Vagina (tissue), 2 donors: ENCODE measurements around the gene SNRPF. TPM values are rescaled to one million over a fixed set of nuclear protein-coding genes. Genes with fewer than 3 reads are reported as not detected.

Experiments
- DNase-seq, 2 donors: peaks; one replicate each; pipeline ENCODE4 v3.0.0-alpha.2; 2017; ENCODE audit errors: extremely low spot score in 2 of 2
- H3K27ac ChIP-seq: fragments of 200-600 bp; sonication (generic); one replicate; pipeline ENCODE4 v1.5.1; 2019
- H3K27me3 ChIP-seq: fragments of 200-600 bp; sonication (generic); one replicate; pipeline ENCODE4 v1.5.1; 2019
- H3K36me3 ChIP-seq, 2 donors: fragments of 200-600 bp; sonication (generic); one replicate each; pipeline ENCODE4 v1.5.1; 2017 to 2019
- H3K4me1 ChIP-seq: fragments of 200-600 bp; sonication (generic); one replicate; pipeline ENCODE4 v1.5.1; 2019
- H3K4me3 ChIP-seq, 2 donors: fragments of 200-600 bp; sonication (generic); 1 replicate in 1 of 2; 2 replicates in 1 of 2; pipeline ENCODE4 v1.5.1; 2016 to 2019
- H3K9me3 ChIP-seq: fragments of 200-600 bp; sonication (generic); one replicate; pipeline ENCODE4 v1.5.1; 2019
- POLR2A ChIP-seq, 2 donors: fragments of 450-650 bp; IDR thresholded peaks; one replicate each; pipeline ENCODE4 v1.6.1; 2017; ENCODE audit warnings: antibody characterized with exemption in 2 of 2, mild to moderate bottlenecking in 2 of 2, moderate library complexity in 2 of 2
- POLR2AphosphoS5 ChIP-seq, 2 donors: sonication (generic); formaldehyde crosslinking; IDR thresholded peaks; one replicate each; pipeline ENCODE4 v1.9.0; 2017; ENCODE audit warnings: antibody characterized with exemption in 2 of 2, mild to moderate bottlenecking in 2 of 2, low read depth in 1 of 2; ENCODE audit not compliant: insufficient read depth in 1 of 2
- intact Hi-C: fragments of 100-400 bp; cut with DNase I; formaldehyde crosslinking; loops from one replicate; pipeline ENCODE4 v1.15.1; 2023
- total RNA-seq: library from RNA; depleted of rRNA; stranded (reverse); fragments of >200 nt; gene quantifications from one replicate; pipeline ENCODE4 v1.2.3, GENCODE V29; 2016
- TF ChIP-seq, protein P1 (sequence below), 3 experiments: fragments of 450-650 bp in 2 of 3; fragments of 200-600 bp in 1 of 3; sonication (generic) in 1 of 3; IDR thresholded peaks; one replicate each; pipeline ENCODE4 v1.5.1; 2017 to 2019; ENCODE audit warnings: antibody characterized with exemption in 3 of 3, mild to moderate bottlenecking in 2 of 3, moderate library complexity in 2 of 3

SNRPF gene
- total RNA-seq, 1 donor from 2014 or later: 4.9 TPM

DNA sequence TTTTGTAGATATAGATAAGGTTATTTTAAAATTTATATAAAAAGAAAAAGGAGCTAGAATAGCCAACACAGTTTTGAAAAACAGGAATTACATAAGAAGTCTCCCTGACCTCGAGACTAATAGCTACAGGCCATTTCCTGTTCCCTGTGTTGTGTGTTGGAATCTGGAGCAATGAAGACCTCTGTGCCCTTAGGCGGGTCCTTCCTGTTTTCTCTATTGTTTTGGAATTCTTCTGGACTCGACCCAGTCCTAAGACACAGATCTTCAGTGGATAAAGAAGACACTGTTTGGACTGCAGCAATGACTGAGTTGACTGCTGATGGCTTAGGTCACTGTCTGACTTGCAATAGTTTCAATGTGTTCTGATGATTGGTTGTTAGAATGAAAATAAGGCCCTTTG is 26.2 kb downstream of the SNRPF start:
- no peaks in the 10 kb centered on the region for H3K9me3 ChIP-seq
- DNase-seq: no peak
- H3K27me3 ChIP-seq: no peaks in the 10 kb centered on the region
- H3K4me1 ChIP-seq: no peaks in the 10 kb centered on the region
- H3K36me3 ChIP-seq: no peaks in the 10 kb centered on the region
- intact Hi-C loops: no loop called here
- H3K27ac ChIP-seq: no peak overlapping the region
- peak in 1 of 2 donors; percentile 37 for TF ChIP-seq POLR2AphosphoS5 (IDR thresholded peaks at IDR 0.05; ENCODE audit: insufficient read depth in 1 of 2, low read depth in 1 of 2)
- TF ChIP-seq, protein P1, sequence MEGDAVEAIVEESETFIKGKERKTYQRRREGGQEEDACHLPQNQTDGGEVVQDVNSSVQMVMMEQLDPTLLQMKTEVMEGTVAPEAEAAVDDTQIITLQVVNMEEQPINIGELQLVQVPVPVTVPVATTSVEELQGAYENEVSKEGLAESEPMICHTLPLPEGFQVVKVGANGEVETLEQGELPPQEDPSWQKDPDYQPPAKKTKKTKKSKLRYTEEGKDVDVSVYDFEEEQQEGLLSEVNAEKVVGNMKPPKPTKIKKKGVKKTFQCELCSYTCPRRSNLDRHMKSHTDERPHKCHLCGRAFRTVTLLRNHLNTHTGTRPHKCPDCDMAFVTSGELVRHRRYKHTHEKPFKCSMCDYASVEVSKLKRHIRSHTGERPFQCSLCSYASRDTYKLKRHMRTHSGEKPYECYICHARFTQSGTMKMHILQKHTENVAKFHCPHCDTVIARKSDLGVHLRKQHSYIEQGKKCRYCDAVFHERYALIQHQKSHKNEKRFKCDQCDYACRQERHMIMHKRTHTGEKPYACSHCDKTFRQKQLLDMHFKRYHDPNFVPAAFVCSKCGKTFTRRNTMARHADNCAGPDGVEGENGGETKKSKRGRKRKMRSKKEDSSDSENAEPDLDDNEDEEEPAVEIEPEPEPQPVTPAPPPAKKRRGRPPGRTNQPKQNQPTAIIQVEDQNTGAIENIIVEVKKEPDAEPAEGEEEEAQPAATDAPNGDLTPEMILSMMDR (IDR thresholded peaks at IDR 0.05): no peak
- no peak overlapping the region for H3K4me3 ChIP-seq

DNA sequence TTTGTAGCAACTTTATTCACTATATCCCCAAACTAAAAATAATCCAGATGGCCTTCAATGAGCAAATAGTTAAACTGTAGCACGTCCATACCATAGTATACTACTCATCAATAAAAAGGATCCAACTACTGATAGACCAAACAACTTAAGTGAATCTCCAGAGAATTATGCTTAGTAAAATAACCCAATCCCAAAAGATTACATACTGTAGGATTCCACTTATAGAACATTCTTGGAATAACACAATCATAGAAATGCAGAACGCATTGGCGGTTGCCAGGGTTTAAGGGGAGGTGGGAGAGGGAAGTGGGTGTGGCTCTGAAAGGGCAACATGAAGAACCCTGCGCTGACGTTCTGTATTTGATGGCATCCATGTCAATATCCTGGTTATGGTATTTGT is 28.6 kb downstream of the SNRPF start:
- Histone ChIP-seq H3K27ac (no peak overlapping the region), H3K36me3 (no peaks in the 10 kb centered on the region), H3K4me1 (no peaks in the 10 kb centered on the region), H3K9me3 (no peaks in the 10 kb centered on the region), H3K4me3 (no peak overlapping the region), H3K27me3 (no peaks in the 10 kb centered on the region)
- intact Hi-C loops: no loop called here
- no peak for DNase-seq
- TF ChIP-seq POLR2A (IDR thresholded peaks at IDR 0.05): no peak
- TF ChIP-seq POLR2AphosphoS5 (IDR thresholded peaks at IDR 0.05; ENCODE audit: insufficient read depth in 1 of 2, low read depth in 1 of 2): no peak
- TF ChIP-seq, protein P1 (IDR thresholded peaks at IDR 0.05): no peak

GRCh38 chr12:95890958-95891357 is 32.2 kb downstream of the SNRPF start:
- DNase-seq: no peak
- Histone ChIP-seq H3K36me3 (no peaks in the 10 kb centered on the region), H3K4me3 (no peak overlapping the region), H3K27me3 (no peaks in the 10 kb centered on the region), H3K9me3 (no peaks in the 10 kb centered on the region), H3K27ac (no peak overlapping the region), H3K4me1 (no peaks in the 10 kb centered on the region)
- intact Hi-C loops: no loop called here
- TF ChIP-seq, protein P1 (IDR thresholded peaks at IDR 0.05): no peak
- TF ChIP-seq POLR2AphosphoS5 (IDR thresholded peaks at IDR 0.05; ENCODE audit: insufficient read depth in 1 of 2, low read depth in 1 of 2): no peak
- TF ChIP-seq POLR2A (IDR thresholded peaks at IDR 0.05): no peak

GRCh38 chr12:95896846-95897245 is 38.1 kb downstream of the SNRPF start:
- no peaks in the 10 kb centered on the region for H3K36me3 ChIP-seq
- TF ChIP-seq, protein P1 (IDR thresholded peaks at IDR 0.05): no peak
- TF ChIP-seq POLR2A (IDR thresholded peaks at IDR 0.05): no peak
- no peak for TF ChIP-seq POLR2AphosphoS5 (IDR thresholded peaks at IDR 0.05; ENCODE audit: insufficient read depth in 1 of 2, low read depth in 1 of 2)
- intact Hi-C loops: no loop called here
- no peaks in the 10 kb centered on the region for H3K4me1 ChIP-seq
- no peak for DNase-seq
- no peak overlapping the region for H3K4me3 ChIP-seq
- no peaks in the 10 kb centered on the region for H3K27me3 ChIP-seq
- H3K9me3 ChIP-seq: no peaks in the 10 kb centered on the region
- no peak overlapping the region for H3K27ac ChIP-seq

DNA sequence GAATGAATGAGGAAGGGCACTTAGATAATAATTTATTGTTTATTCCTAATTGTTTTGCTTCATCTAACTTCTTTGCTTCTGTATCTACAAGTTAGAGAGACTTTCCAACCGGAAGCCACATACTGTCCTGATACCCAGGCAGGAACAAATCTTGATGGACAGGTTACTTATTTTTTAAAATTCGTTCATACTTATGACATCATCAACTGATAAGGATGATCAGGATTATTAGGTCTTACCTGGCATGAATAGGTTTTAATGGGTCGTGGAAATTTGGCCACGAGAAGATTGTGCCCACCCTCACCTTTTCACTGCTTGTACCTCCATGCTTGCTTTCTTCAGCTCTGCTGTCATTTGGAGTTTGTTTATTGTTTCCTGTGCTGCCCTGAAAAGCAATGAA is 39.3 kb downstream of the SNRPF start:
- Histone ChIP-seq H3K27me3 (no peaks in the 10 kb centered on the region), H3K27ac (no peak overlapping the region), H3K9me3 (no peaks in the 10 kb centered on the region), H3K36me3 (no peaks in the 10 kb centered on the region), H3K4me1 (no peaks in the 10 kb centered on the region), H3K4me3 (no peak overlapping the region)
- TF ChIP-seq POLR2A (IDR thresholded peaks at IDR 0.05): no peak
- TF ChIP-seq, protein P1 (IDR thresholded peaks at IDR 0.05): no peak
- no peak for TF ChIP-seq POLR2AphosphoS5 (IDR thresholded peaks at IDR 0.05; ENCODE audit: insufficient read depth in 1 of 2, low read depth in 1 of 2)
- no peak for DNase-seq
- intact Hi-C loops: no loop called here
